Neural cell (in vitro differentiated cells): ENCODE data around the gene ZNF778. TPM values are rescaled to one million over a fixed set of nuclear protein-coding genes. Genes with fewer than 3 reads are reported as not detected.

Experiments
- H2AFZ ChIP-seq: fragments of 200-600, 300-800 bp; sonication (generic), shearing (Covaris generic); 2 replicates; pipeline ENCODE4 v1.6.0; 2014; ENCODE audit warnings: low read depth, mild to moderate bottlenecking, antibody characterized with exemption, low read length, moderate library complexity
- H3F3A ChIP-seq: fragments of 200-600 bp; shearing (Covaris generic); 2 replicates; pipeline ENCODE4 v1.6.1; 2016; ENCODE audit warnings: mild to moderate bottlenecking, moderate library complexity, mixed read lengths, antibody characterized with exemption, low read length; ENCODE audit not compliant: insufficient read depth, poor library complexity, severe bottlenecking
- H3K27ac ChIP-seq: fragments of 200-600, 300-800 bp; sonication (generic), shearing (Covaris generic); 2 replicates; pipeline ENCODE4 v1.5.1; 2014; ENCODE audit warnings: mild to moderate bottlenecking, low read length, moderate library complexity
- H3K27me3 ChIP-seq: fragments of 300-800, 200-600 bp; sonication (generic), shearing (Covaris generic); 2 replicates; pipeline ENCODE4 v1.6.0; 2014; ENCODE audit warnings: mild to moderate bottlenecking, low read depth, low read length, moderate library complexity; ENCODE audit not compliant: insufficient read depth
- H3K36me3 ChIP-seq: fragments of 300-800, 200-600 bp; sonication (generic), shearing (Covaris generic); 2 replicates; pipeline ENCODE4 v1.5.1; 2014; ENCODE audit warnings: mild to moderate bottlenecking, antibody characterized with exemption, low read length, moderate library complexity; ENCODE audit not compliant: insufficient read depth
- H3K4me2 ChIP-seq: fragments of 300-800, 200-600 bp; sonication (generic), shearing (Covaris generic); 2 replicates; pipeline ENCODE4 v1.6.0; 2014; ENCODE audit warnings: mild to moderate bottlenecking, low read length
- H3K4me3 ChIP-seq: fragments of 300-800, 200-600 bp; sonication (generic), shearing (Covaris generic); 2 replicates; pipeline ENCODE4 v1.5.1; 2014; ENCODE audit warnings: mild to moderate bottlenecking, low read length, moderate library complexity
- H3K79me2 ChIP-seq: fragments of 200-600 bp; shearing (Covaris generic); replicated peaks from 2 replicates; pipeline ENCODE4 v1.6.0; 2014; ENCODE audit warnings: mild to moderate bottlenecking, low read length, moderate library complexity; ENCODE audit not compliant: insufficient read depth
- H3K9ac ChIP-seq: fragments of 300-800, 200-600 bp; sonication (generic), shearing (Covaris generic); 2 replicates; pipeline ENCODE4 v1.6.1; 2016; ENCODE audit warnings: mild to moderate bottlenecking, low read length, mixed read lengths
- H3K9me2 ChIP-seq: fragments of 200-600 bp; shearing (Covaris generic); 2 replicates; pipeline ENCODE4 v1.6.1; 2016; ENCODE audit warnings: mild to moderate bottlenecking, low read length, mixed read lengths; ENCODE audit not compliant: insufficient read depth
- H3K9me3 ChIP-seq: fragments of 200-600, 300-800 bp; sonication (generic), shearing (Covaris generic); 2 replicates; pipeline ENCODE4 v1.6.1; 2016; ENCODE audit warnings: mild to moderate bottlenecking, mixed run types, low read length, moderate library complexity, mixed read lengths
- H4K20me1 ChIP-seq: fragments of 200-600 bp; shearing (Covaris generic); 2 replicates; pipeline ENCODE4 v1.6.1; 2016; ENCODE audit warnings: mild to moderate bottlenecking, mixed run types; ENCODE audit not compliant: insufficient read depth
- EP300 ChIP-seq: fragments of 450-650 bp; conservative IDR thresholded peaks from 2 replicates; pipeline ENCODE4 v1.6.1; 2014; ENCODE audit warnings: antibody characterized with exemption, mild to moderate bottlenecking, moderate library complexity; ENCODE audit not compliant: poor library complexity, severe bottlenecking
- EZH2 ChIP-seq: fragments of 200-600, 300-800 bp; shearing (Covaris generic), sonication (generic); IDR thresholded peaks from 2 replicates; pipeline ENCODE4 v1.6.1; 2014; ENCODE audit warnings: antibody characterized with exemption, low read length, borderline replicate concordance, mild to moderate bottlenecking; ENCODE audit not compliant: insufficient read depth, poor library complexity, severe bottlenecking
- MXI1 ChIP-seq: fragments of 450-650 bp; conservative IDR thresholded peaks from 2 replicates; pipeline ENCODE4 v1.6.1; 2014; ENCODE audit warnings: antibody characterized with exemption, mild to moderate bottlenecking; ENCODE audit not compliant: poor library complexity, severe bottlenecking
- POLR2AphosphoS5 ChIP-seq: IDR thresholded peaks from 2 replicates; pipeline ENCODE4 v1.6.1; 2012
- RAD21 ChIP-seq: fragments of 450-650 bp; conservative IDR thresholded peaks from 2 replicates; pipeline ENCODE4 v1.6.1; 2014; ENCODE audit warnings: antibody characterized with exemption, mild to moderate bottlenecking, moderate library complexity
- SMC3 ChIP-seq: fragments of 450-650 bp; conservative IDR thresholded peaks from 2 replicates; pipeline ENCODE4 v1.6.1; 2014; ENCODE audit warnings: antibody characterized with exemption, mild to moderate bottlenecking, moderate library complexity; ENCODE audit not compliant: poor library complexity
- TAF1 ChIP-seq: IDR thresholded peaks from 2 replicates; pipeline ENCODE4 v1.6.1; 2012; ENCODE audit warnings: low read depth
- polyA plus RNA-seq: library from polyadenylated mRNA; depleted of rRNA; stranded (reverse); fragments of >200 nt; gene quantifications from 2 replicates; pipeline ENCODE4 v1.2.3, GENCODE V29; 2014
- TF ChIP-seq, protein P1 (sequence below): fragments of 450-650 bp; IDR thresholded peaks from 2 replicates; pipeline ENCODE4 v1.5.1; 2014; ENCODE audit warnings: antibody characterized with exemption, mild to moderate bottlenecking, moderate library complexity; ENCODE audit not compliant: poor library complexity, severe bottlenecking
- TF ChIP-seq, protein P2 (sequence below): IDR thresholded peaks from 2 replicates; pipeline ENCODE4 v1.6.1; 2012; ENCODE audit warnings: borderline replicate concordance

The ZNF778 gene
- polyA plus RNA-seq, 1 donor from 2014 or later: 14.7 TPM

DNA sequence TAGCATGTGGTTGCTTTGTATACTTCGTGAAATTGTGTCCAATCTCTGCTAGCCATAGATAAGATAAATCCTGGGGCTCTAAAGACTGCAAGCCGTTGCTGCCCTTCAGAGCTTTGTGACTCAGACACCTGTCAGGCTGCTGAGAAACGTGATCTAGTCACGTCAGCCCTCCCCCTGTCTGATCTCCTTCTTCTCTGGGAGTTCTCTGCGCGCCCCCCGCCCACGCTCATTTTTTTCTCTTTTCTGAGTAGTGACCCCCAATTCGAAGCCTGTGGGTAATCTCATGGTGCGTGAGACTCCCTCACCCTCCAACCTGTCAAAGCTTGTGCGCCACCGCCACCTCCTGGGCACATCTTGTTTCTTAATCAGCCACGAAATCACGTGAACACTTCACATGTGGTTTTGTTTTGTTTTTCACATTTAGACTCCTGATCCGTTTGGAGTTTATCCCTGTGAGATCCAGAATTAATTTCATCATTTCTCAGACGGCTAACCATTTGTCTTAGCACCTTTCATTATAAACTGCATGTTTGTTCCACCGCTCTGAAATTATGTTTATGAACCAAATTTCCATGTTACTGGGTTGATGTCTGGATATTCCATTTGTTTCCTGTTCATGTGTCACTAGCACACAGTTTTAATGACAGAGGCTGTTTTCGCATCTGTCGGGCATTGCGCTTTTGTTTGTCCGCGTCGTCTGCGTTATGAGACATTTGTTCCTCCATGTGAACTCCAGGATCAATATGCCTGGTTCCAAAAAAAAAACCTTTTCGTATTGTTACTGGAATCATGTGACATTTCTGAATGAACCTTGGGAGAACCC, 977 bp upstream of the ZNF778 start:
- peaks cover 3% of the 10 kb centered on the region for H3K36me3 ChIP-seq
- H3K27me3 ChIP-seq: no peaks in the 10 kb centered on the region
- H3K9ac ChIP-seq: peak overlapping the region; percentile 91
- peak overlapping the region; percentile 85 for H2AFZ ChIP-seq
- peak overlapping the region; percentile 81 for H3K27ac ChIP-seq
- no peaks in the 10 kb centered on the region for H3K9me2 ChIP-seq
- H3K79me2 ChIP-seq: peaks cover 9% of the 10 kb centered on the region
- peak overlapping the region; percentile 96 for H3K4me3 ChIP-seq
- no peaks in the 10 kb centered on the region for H3K9me3 ChIP-seq
- H3K4me2 ChIP-seq: peak overlapping the region; percentile 89
- H3F3A ChIP-seq: peaks cover 4% of the 10 kb centered on the region
- peak; percentile 98 for TF ChIP-seq RAD21
- no peak for TF ChIP-seq TAF1
- TF ChIP-seq MXI1: peak; percentile 85
- no peak for TF ChIP-seq POLR2AphosphoS5
- TF ChIP-seq EZH2: no peak
- TF ChIP-seq, protein P1, sequence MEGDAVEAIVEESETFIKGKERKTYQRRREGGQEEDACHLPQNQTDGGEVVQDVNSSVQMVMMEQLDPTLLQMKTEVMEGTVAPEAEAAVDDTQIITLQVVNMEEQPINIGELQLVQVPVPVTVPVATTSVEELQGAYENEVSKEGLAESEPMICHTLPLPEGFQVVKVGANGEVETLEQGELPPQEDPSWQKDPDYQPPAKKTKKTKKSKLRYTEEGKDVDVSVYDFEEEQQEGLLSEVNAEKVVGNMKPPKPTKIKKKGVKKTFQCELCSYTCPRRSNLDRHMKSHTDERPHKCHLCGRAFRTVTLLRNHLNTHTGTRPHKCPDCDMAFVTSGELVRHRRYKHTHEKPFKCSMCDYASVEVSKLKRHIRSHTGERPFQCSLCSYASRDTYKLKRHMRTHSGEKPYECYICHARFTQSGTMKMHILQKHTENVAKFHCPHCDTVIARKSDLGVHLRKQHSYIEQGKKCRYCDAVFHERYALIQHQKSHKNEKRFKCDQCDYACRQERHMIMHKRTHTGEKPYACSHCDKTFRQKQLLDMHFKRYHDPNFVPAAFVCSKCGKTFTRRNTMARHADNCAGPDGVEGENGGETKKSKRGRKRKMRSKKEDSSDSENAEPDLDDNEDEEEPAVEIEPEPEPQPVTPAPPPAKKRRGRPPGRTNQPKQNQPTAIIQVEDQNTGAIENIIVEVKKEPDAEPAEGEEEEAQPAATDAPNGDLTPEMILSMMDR: peak; percentile 97
- TF ChIP-seq EP300: peak; percentile 26
- TF ChIP-seq, protein P2, sequence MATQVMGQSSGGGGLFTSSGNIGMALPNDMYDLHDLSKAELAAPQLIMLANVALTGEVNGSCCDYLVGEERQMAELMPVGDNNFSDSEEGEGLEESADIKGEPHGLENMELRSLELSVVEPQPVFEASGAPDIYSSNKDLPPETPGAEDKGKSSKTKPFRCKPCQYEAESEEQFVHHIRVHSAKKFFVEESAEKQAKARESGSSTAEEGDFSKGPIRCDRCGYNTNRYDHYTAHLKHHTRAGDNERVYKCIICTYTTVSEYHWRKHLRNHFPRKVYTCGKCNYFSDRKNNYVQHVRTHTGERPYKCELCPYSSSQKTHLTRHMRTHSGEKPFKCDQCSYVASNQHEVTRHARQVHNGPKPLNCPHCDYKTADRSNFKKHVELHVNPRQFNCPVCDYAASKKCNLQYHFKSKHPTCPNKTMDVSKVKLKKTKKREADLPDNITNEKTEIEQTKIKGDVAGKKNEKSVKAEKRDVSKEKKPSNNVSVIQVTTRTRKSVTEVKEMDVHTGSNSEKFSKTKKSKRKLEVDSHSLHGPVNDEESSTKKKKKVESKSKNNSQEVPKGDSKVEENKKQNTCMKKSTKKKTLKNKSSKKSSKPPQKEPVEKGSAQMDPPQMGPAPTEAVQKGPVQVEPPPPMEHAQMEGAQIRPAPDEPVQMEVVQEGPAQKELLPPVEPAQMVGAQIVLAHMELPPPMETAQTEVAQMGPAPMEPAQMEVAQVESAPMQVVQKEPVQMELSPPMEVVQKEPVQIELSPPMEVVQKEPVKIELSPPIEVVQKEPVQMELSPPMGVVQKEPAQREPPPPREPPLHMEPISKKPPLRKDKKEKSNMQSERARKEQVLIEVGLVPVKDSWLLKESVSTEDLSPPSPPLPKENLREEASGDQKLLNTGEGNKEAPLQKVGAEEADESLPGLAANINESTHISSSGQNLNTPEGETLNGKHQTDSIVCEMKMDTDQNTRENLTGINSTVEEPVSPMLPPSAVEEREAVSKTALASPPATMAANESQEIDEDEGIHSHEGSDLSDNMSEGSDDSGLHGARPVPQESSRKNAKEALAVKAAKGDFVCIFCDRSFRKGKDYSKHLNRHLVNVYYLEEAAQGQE: no peak
- TF ChIP-seq SMC3: peak; percentile 93
- no peaks in the 10 kb centered on the region for H4K20me1 ChIP-seq

DNA sequence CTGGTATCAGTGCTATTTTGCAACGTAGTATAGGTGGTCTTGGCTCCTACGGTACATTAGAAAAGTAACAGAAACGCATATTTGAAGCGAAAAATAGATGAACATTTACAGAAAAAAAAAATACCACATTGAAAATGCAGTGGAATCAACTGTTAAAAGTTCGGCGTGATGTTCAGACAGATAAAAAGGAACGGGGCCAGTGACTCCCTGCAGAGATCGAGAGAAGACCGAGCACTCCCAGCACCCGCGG, 440 bp upstream of the ZNF778 start:
- Histone ChIP-seq H3K4me2 (peak overlapping the region; percentile 89), H3K36me3 (peaks cover 3% of the 10 kb centered on the region), H3F3A (peaks cover 4% of the 10 kb centered on the region), H3K79me2 (peaks cover 9% of the 10 kb centered on the region), H3K9ac (peak overlapping the region; percentile 91), H3K4me3 (peak overlapping the region; percentile 96), H2AFZ (peak overlapping the region; percentile 85), H3K9me2 (no peaks in the 10 kb centered on the region), H3K9me3 (no peaks in the 10 kb centered on the region), H3K27me3 (no peaks in the 10 kb centered on the region), H3K27ac (peak overlapping the region; percentile 81), H4K20me1 (no peaks in the 10 kb centered on the region)
- TF ChIP-seq MXI1 (no peak), EP300 (no peak), POLR2AphosphoS5 (no peak), TAF1 (no peak), EZH2 (no peak), RAD21 (no peak), SMC3 (no peak)
- TF ChIP-seq, protein P1: no peak
- TF ChIP-seq, protein P2: no peak
